GM10266 (cell line): ENCODE measurements around the gene BAHCC1.

Experiments
- DNase-seq: peaks from one replicate; pipeline ENCODE4 v3.0.0; 2012; ENCODE audit errors: extremely low spot score
- TF ChIP-seq, protein P1 (sequence below): IDR thresholded peaks from 2 replicates; pipeline ENCODE4 v1.5.1; 2012; ENCODE audit warnings: mild to moderate bottlenecking, low read depth; ENCODE audit not compliant: control insufficient read depth, insufficient read depth; ENCODE audit errors: missing control alignments

The BAHCC1 gene

DNA sequence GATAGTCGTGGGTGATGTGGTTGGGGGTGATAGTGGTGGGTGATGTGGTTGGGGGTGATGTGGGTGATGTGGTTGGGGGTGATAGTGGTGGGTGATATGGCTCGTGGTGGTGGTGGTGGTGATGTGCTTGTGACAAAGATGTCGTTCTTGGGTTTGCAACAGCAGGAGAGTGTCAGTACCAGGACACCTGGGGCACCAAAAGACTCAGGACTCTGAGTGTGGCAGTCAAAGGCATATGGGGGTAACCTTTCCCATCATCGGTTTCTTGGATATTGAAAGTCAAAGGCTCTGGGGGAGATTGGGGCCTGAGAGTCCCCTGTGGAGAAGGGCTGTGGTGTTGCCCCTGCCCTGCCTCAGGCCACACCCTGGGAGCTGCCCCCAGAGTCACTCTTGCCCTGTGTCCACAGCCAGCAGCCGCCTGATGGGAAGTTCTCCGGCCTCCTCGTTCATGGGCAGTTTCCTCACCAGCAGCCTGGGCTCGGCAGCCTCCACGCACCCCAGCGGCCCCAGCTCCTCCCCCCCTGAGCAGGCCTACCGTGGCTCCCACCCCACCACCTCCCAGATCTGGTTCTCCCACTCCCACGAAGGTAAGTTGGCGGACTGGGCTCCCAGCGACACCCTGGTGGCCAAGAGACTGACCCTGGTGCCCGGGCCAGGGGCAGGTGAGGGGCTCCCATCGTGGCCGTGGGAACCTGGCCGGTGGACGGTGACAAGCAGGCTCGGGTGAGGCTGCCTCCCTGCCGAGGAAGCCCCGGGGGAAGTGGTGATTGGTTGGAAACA lies 31.3 kb downstream of the BAHCC1 start:
- TF ChIP-seq, protein P1, sequence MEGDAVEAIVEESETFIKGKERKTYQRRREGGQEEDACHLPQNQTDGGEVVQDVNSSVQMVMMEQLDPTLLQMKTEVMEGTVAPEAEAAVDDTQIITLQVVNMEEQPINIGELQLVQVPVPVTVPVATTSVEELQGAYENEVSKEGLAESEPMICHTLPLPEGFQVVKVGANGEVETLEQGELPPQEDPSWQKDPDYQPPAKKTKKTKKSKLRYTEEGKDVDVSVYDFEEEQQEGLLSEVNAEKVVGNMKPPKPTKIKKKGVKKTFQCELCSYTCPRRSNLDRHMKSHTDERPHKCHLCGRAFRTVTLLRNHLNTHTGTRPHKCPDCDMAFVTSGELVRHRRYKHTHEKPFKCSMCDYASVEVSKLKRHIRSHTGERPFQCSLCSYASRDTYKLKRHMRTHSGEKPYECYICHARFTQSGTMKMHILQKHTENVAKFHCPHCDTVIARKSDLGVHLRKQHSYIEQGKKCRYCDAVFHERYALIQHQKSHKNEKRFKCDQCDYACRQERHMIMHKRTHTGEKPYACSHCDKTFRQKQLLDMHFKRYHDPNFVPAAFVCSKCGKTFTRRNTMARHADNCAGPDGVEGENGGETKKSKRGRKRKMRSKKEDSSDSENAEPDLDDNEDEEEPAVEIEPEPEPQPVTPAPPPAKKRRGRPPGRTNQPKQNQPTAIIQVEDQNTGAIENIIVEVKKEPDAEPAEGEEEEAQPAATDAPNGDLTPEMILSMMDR: no peak
- no peak for DNase-seq

GRCh38 chr17:81427173-81428120 lies 32.2 kb downstream of the BAHCC1 start:
- TF ChIP-seq, protein P1: no peak
- DNase-seq: no peak

GRCh38 chr17:81428121-81428515 lies 32.9 kb downstream of the BAHCC1 start:
- no peak for DNase-seq
- TF ChIP-seq, protein P1: no peak

DNA sequence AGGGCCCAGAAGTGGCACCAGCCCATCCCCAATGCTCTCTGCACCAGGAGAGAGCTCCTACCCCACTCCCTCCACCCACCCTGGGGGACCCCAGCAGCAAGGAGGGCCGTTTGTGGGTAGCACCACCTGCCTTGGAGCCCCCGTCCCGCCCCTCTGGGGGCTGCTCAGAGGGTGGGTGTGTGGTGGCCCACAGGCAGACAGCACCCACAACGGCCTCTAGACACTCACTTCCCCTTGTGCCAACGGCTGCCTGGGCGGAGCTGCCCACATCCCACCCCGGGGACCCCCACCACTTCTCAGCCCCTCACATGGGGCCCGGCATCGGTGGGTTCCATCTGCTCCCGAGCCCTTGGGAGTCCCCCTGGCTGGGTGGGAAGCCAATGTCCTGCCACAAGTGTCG lies 33.3 kb downstream of the BAHCC1 start:
- TF ChIP-seq, protein P1: no peak

DNA sequence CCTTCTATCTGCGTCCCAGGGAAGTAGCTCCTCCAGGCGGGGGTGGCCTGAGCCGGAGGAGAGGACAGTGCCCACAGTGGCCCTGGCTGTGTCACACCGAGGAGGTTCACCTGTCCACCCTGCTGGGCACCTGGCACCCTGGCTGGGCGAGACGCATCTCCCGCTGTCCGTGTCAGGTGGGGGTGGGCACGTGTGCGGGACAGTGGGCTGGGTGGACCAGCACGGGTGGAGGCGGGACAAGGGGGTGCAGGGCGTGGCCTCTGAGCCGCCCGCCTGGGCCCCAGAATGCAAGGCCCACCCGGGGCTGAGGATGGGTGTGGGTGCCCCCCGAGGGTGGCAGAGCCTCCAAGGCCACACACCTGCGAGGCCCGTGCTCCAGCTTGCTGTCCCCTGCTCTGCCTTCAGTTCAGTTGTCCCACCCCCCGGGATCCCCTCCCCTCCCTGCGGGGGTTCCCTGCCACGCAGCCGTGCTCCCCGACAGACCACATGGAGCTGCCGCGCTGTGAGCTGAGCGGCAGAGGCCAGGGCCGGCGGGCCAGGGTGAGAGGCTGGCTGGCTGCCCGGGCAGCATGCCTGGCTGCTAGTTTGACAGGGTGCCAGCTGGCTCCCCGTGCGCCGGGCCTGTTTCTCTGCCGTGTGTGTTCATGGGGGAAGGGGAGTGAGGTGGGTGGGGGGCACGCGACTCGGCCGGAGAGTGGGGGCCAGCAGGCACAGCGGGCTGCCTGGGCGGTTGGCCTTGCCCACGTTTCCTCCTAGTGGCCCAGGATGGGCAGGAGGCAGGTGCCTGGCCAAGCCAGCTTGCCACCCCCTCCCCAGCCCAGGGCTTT lies 33.9 kb downstream of the BAHCC1 start:
- DNase-seq: no peak
- TF ChIP-seq, protein P1: no peak

More for the DNA sequence above, 33.3 kb downstream of the BAHCC1 start:
- DNase-seq: no peak

DNA sequence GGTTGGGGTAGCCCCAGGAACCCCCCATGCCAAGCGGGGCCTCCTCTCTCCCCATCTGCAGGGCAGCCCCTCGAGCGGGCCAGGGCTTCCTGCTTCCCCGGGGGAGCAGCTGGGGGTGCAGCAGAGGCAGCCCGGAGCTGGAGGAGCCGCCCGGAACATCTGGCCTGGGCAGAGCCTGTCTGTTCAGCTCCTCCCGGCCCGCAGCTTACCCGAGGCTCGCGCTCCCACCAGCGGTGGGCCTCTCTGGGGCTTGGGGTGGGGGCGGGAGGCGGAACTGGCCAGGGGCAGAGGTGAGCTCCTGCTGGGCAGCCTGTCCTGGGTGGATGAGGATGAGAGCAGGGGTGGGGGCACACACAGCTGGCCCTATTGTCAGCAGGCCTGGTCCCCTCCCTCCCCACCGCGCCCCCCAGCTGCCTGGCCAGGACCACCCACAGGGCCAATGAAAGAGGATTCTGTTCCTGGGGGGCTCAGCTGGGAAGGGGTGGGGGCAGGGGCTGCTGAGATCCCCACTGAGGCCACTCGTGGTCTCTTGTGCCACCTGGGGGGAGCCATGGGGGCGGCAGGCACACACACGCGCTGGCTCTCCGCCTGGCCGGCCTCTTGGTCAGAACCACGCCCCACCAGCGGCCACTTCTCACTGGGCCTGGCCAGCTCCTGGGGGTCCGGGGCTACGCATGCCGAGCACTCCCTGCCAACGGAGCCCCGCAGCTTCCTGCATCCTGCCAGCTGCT lies 34.7 kb downstream of the BAHCC1 start:
- no peak for DNase-seq
- TF ChIP-seq, protein P1: peak; percentile 18
